Measurements from ENCODE around the gene UPK3A.
"Not testable (repeated sequence)": the region's sequence is repeated elsewhere in the genome, so short reads cannot be mapped to it uniquely, and the experiment has no call there.

UPK3A gene

DNA sequence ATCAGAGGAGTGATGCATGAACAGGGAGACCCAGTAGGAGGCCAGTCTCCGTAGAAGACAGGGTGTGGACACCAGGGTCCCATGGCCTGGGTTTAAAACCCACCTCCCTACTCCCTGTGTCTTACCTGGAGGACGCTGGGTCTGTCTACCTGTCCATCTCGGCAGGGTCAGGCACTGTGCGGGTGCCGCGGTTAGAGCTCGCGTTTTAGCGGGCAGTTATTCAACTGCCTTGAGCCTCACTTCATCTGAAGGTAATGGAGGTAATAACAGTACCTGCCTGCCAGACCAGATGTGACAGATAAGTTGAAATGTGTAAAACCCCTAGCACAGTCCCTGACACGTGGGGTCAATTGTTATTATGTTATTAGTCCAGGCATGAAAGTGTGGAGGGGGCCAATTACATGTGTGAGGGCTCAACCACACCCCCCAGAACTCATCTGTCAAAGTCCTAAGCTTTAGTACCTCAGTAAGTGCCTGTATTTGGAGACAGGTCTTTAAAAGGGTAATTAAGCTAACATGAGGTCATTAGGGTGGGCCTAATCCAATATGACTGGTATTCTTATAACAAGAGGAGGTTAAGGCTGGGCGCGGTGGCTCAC lies 8.1 kb upstream of the UPK3A start:
- Mint-ChIP-seq H3K4me3 (no peak overlapping the region), H3K36me3 (ENCODE audit: low read depth) (no peaks in the 10 kb centered on the region), H3K27me3 (ENCODE audit: low read depth) (peaks cover 25% of the 10 kb centered on the region), H3K9me3 (no peaks in the 10 kb centered on the region), H3K4me1 (peaks cover 20% of the 10 kb centered on the region), H3K27ac (no peak overlapping the region)
- TF ChIP-seq, protein P1, sequence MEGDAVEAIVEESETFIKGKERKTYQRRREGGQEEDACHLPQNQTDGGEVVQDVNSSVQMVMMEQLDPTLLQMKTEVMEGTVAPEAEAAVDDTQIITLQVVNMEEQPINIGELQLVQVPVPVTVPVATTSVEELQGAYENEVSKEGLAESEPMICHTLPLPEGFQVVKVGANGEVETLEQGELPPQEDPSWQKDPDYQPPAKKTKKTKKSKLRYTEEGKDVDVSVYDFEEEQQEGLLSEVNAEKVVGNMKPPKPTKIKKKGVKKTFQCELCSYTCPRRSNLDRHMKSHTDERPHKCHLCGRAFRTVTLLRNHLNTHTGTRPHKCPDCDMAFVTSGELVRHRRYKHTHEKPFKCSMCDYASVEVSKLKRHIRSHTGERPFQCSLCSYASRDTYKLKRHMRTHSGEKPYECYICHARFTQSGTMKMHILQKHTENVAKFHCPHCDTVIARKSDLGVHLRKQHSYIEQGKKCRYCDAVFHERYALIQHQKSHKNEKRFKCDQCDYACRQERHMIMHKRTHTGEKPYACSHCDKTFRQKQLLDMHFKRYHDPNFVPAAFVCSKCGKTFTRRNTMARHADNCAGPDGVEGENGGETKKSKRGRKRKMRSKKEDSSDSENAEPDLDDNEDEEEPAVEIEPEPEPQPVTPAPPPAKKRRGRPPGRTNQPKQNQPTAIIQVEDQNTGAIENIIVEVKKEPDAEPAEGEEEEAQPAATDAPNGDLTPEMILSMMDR (IDR thresholded peaks at IDR 0.05; ENCODE audit: unreplicated experiment in 3 of 3), result no peak

GRCh38 chr22:45277720-45278119 lies 7.0 kb upstream of the UPK3A start:
- H3K9me3 Mint-ChIP-seq; H3K36me3 Mint-ChIP-seq (ENCODE audit: low read depth); H3K4me3 Mint-ChIP-seq; H3K27ac Mint-ChIP-seq: not testable (repeated sequence)
- H3K4me1 Mint-ChIP-seq, result peaks cover 13% of the 10 kb centered on the region
- H3K27me3 Mint-ChIP-seq (ENCODE audit: low read depth), result peaks cover 36% of the 10 kb centered on the region

DNA sequence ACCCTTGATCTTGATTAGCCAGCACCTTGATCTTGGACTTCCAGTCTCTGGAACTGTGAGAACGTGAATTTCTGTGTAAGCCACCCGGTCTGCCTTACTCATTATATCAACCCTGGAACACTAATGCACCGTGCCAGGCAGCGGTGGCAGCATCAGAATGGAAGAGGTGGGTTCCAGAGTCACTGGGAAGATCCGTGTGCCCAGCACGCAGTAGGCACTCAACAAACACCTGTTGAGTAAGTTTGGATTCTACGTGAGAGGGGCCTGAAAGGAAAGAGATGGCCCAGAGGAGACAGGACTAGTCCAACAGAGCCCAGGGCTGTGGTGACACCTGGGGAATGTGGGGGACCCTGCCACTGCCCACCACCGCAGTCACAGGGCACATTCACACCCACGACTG lies 6.6 kb upstream of the UPK3A start:
- H3K27ac Mint-ChIP-seq, result no peak overlapping the region
- TF ChIP-seq, protein P1 (IDR thresholded peaks at IDR 0.05; ENCODE audit: unreplicated experiment in 3 of 3), result no peak
- peaks cover 13% of the 10 kb centered on the region for H3K4me1 Mint-ChIP-seq
- H3K36me3 Mint-ChIP-seq (ENCODE audit: low read depth), result no peaks in the 10 kb centered on the region
- H3K27me3 Mint-ChIP-seq (ENCODE audit: low read depth), result peaks cover 41% of the 10 kb centered on the region
- no peak overlapping the region for H3K4me3 Mint-ChIP-seq
- H3K9me3 Mint-ChIP-seq, result no peaks in the 10 kb centered on the region

DNA sequence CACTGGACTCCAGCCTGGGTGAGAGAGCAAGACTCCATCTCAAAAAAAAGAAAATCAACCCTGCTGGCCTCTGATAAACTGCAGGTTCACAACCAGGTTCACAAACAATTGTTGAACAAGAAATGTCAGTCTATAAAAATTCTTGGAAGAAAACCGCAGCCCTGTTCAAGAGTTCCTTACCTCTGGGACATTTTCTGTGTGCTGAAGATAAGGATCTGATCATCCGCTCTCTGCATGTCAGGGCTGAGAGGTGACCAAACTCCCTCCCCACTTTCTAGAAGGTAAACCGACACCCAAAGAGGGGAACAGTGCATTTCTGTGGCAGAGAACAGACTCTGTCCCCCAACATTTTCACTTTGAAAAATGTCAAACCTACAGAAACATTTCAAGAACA lies 4.2 kb upstream of the UPK3A start:
- H3K27me3 Mint-ChIP-seq (ENCODE audit: low read depth), result peaks cover 58% of the 10 kb centered on the region
- H3K9me3 Mint-ChIP-seq, result no peaks in the 10 kb centered on the region
- H3K36me3 Mint-ChIP-seq (ENCODE audit: low read depth), result no peaks in the 10 kb centered on the region
- TF ChIP-seq, protein P1 (IDR thresholded peaks at IDR 0.05; ENCODE audit: unreplicated experiment in 3 of 3), result no peak
- H3K4me3 Mint-ChIP-seq, result no peak overlapping the region
- H3K4me1 Mint-ChIP-seq, result peaks cover 5% of the 10 kb centered on the region
- no peak overlapping the region for H3K27ac Mint-ChIP-seq

DNA sequence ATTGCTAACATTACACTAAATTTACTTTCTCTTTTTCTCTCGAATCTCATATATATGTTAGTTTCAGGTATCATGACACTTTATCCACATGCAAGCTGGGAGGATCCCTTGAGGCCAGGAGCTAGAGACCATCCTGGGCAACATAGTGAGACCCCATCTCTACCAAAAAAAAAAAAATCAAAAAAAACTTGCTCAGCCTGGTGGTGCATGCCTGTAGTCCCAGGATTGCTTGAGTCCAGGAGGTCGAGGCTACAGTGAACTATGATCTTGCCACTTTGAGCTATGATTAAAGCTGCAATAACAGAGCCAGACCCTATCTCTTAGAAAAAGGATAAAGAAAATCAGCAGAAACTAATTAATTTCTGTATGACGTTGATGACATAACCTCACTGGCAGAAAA lies 3.7 kb upstream of the UPK3A start:
- no peak overlapping the region for H3K27ac Mint-ChIP-seq
- no peaks in the 10 kb centered on the region for H3K9me3 Mint-ChIP-seq
- peaks cover 62% of the 10 kb centered on the region for H3K27me3 Mint-ChIP-seq (ENCODE audit: low read depth)
- H3K36me3 Mint-ChIP-seq (ENCODE audit: low read depth), result no peaks in the 10 kb centered on the region
- H3K4me3 Mint-ChIP-seq, result no peak overlapping the region
- TF ChIP-seq, protein P1 (IDR thresholded peaks at IDR 0.05; ENCODE audit: unreplicated experiment in 3 of 3), result no peak
- peaks cover 5% of the 10 kb centered on the region for H3K4me1 Mint-ChIP-seq

GRCh38 chr22:45285263-45286058 lies 712 bp downstream of the UPK3A start:
- no peaks in the 10 kb centered on the region for H3K36me3 Mint-ChIP-seq (ENCODE audit: low read depth)
- no peaks in the 10 kb centered on the region for H3K9me3 Mint-ChIP-seq
- no peaks in the 10 kb centered on the region for H3K4me1 Mint-ChIP-seq
- H3K4me3 Mint-ChIP-seq, result peak overlapping the region; percentile 12 to 42 (median 16)
- H3K27me3 Mint-ChIP-seq (ENCODE audit: low read depth), result peaks cover 58% of the 10 kb centered on the region
- H3K27ac Mint-ChIP-seq, result no peak overlapping the region
- TF ChIP-seq, protein P1 (IDR thresholded peaks at IDR 0.05; ENCODE audit: unreplicated experiment in 3 of 3), result no peak
